Measurements from ENCODE around the gene SNAI3. TPM values are rescaled to one million over a fixed set of nuclear protein-coding genes. Genes with fewer than 3 reads are reported as not detected.

SNAI3 gene
- total RNA-seq, 2 experiments from 2014 or later, result 5.2 to 5.3 TPM

DNA sequence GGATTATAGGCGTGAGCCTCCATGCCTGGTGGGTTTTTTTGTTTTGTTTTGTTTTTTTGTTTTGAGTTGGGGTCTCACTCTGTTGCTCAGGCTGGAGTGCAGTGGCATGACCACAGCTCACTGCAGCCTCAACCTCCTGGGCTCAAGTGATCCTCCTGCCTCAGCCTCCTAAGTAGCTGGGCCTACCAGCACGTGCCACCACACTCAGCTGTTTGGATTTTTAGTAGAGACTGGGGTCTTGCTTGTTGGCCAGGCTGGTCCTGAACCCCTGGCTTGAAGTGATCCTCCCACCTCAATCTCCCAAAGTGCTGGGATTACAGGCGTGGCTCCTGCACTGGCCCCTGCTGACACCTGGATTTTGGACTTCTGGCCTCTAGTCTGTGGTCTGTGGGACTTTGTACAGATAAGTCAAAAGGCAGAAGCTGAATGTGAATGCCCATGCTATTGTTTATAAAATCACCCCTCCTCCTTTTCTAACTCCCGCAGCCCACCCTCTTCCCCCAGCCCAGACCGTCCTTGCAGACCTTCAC is 5.7 kb downstream of the SNAI3 start:
- peak overlapping the region; percentile 95 for H3K27ac Mint-ChIP-seq
- H3K36me3 Mint-ChIP-seq (ENCODE audit: low read depth), result peaks cover 2% of the 10 kb centered on the region
- ATAC-seq (no peak), DNase-seq (no peak)
- H3K4me3 Mint-ChIP-seq, result peak overlapping the region; percentile 65
- intact Hi-C loops (cut with micrococcal nuclease), result no loop called here
- peaks cover 35% of the 10 kb centered on the region for H3K4me1 Mint-ChIP-seq (ENCODE audit: low read depth)
- H3K9me3 Mint-ChIP-seq, result no peaks in the 10 kb centered on the region
- TF ChIP-seq CTCF (IDR thresholded peaks at IDR 0.05), result no peak
- ChIA-PET CTCF (interaction anchor here (1.1 to 2.8 kb wide), 7 partner anchors 8 to 57 kb away, joined by 3 to 9 read pairs (median 6); partner anchors contain the start of gene MVD), POLR2A (interaction anchor here (1.0 to 1.8 kb wide), 5 partner anchors 8 to 22 kb away, joined by 3 to 9 read pairs (median 4); no protein-coding TSS in a partner anchor)
- no peaks in the 10 kb centered on the region for H3K27me3 Mint-ChIP-seq

- CTCF ChIA-PET, result no interaction called here
- H3K4me3 Mint-ChIP-seq, result no peak overlapping the region
Observed at GRCh38 chr16:88678224-88678979, 7.9 kb downstream of the SNAI3 start.

DNA sequence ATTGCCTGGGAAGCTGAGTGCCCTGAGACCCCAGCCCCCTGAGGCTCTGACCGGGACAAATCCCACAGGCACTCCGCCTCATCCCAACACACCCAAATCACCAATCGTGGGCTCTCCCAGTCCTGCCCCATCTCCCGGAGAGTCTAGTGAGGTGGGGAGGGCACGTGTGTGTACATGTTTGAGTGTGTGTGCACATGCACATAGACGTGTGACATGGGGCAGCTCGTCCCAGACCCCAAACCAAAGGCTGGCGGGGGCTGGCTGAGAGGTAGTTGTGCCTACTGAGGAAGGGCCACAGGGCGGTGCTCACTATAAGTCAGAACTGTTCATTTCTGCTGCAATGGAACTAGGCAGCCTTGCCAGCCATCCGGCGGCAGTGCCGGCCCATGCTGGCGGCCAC is 8.6 kb downstream of the SNAI3 start:
- H3K27ac Mint-ChIP-seq, result no peak overlapping the region
- H3K36me3 Mint-ChIP-seq (ENCODE audit: low read depth), result peaks cover 2% of the 10 kb centered on the region
- CTCF ChIA-PET, result interaction anchor here (1.3 kb wide), 1 partner anchor 15 kb away, joined by 6 read pairs; the partner anchor contains the start of gene MVD
- DNase-seq (no peak), ATAC-seq (no peak)
- POLR2A ChIA-PET, result interaction anchor here (0.7 to 2.2 kb wide), 3 partner anchors 8 to 13 kb away, joined by 4 to 7 read pairs (median 6); no protein-coding TSS in a partner anchor
- H3K4me1 Mint-ChIP-seq (ENCODE audit: low read depth), result peaks cover 18% of the 10 kb centered on the region
- intact Hi-C loops (cut with micrococcal nuclease), result no loop called here
- H3K4me3 Mint-ChIP-seq, result no peak overlapping the region
- H3K9me3 Mint-ChIP-seq, result no peaks in the 10 kb centered on the region
- TF ChIP-seq CTCF (IDR thresholded peaks at IDR 0.05), result no peak
- no peaks in the 10 kb centered on the region for H3K27me3 Mint-ChIP-seq

More at GRCh38 chr16:88678224-88678979, 7.9 kb downstream of the SNAI3 start:
- Mint-ChIP-seq H3K36me3 (ENCODE audit: low read depth) (peaks cover 2% of the 10 kb centered on the region), H3K27me3 (no peaks in the 10 kb centered on the region), H3K9me3 (no peaks in the 10 kb centered on the region), H3K27ac (no peak overlapping the region), H3K4me1 (ENCODE audit: low read depth) (peaks cover 18% of the 10 kb centered on the region)
- POLR2A ChIA-PET, result interaction anchor here (1.6 kb wide), 1 partner anchor 9 kb away, joined by 6 read pairs; no protein-coding TSS in a partner anchor
- ATAC-seq (no peak), DNase-seq (no peak)
- intact Hi-C loops (cut with micrococcal nuclease), result no loop called here
- no peak for TF ChIP-seq CTCF (IDR thresholded peaks at IDR 0.05)

- Mint-ChIP-seq H3K36me3 (ENCODE audit: low read depth) (peaks cover 2% of the 10 kb centered on the region), H3K4me1 (ENCODE audit: low read depth) (peaks cover 9% of the 10 kb centered on the region), H3K4me3 (no peak overlapping the region), H3K9me3 (no peaks in the 10 kb centered on the region), H3K27ac (no peak overlapping the region), H3K27me3 (no peaks in the 10 kb centered on the region)
- ATAC-seq (no peak), DNase-seq (no peak)
- ChIA-PET POLR2A (interaction anchor here (1.0 to 2.2 kb wide), 2 partner anchors 10 to 12 kb away, joined by 3 to 7 read pairs; no protein-coding TSS in a partner anchor), CTCF (interaction anchor here (1.3 kb wide), 1 partner anchor 14 kb away, joined by 6 read pairs; the partner anchor contains the start of gene MVD)
- intact Hi-C loops (cut with micrococcal nuclease), result no loop called here
- no peak for TF ChIP-seq CTCF (IDR thresholded peaks at IDR 0.05)
Observed at GRCh38 chr16:88676502-88677242, 9.6 kb downstream of the SNAI3 start.

Data from activated CD8-positive, alpha-beta T cell treated with anti-CD3 and anti-CD28 coated beads for 36 hours (primary cell).